ENCODE measurements around the gene HAL. TPM values are rescaled to one million over a fixed set of nuclear protein-coding genes. Genes with fewer than 3 reads are reported as not detected.

The HAL gene
- total RNA-seq, 1 experiment from 2014 or later = 1.8 TPM

DNA sequence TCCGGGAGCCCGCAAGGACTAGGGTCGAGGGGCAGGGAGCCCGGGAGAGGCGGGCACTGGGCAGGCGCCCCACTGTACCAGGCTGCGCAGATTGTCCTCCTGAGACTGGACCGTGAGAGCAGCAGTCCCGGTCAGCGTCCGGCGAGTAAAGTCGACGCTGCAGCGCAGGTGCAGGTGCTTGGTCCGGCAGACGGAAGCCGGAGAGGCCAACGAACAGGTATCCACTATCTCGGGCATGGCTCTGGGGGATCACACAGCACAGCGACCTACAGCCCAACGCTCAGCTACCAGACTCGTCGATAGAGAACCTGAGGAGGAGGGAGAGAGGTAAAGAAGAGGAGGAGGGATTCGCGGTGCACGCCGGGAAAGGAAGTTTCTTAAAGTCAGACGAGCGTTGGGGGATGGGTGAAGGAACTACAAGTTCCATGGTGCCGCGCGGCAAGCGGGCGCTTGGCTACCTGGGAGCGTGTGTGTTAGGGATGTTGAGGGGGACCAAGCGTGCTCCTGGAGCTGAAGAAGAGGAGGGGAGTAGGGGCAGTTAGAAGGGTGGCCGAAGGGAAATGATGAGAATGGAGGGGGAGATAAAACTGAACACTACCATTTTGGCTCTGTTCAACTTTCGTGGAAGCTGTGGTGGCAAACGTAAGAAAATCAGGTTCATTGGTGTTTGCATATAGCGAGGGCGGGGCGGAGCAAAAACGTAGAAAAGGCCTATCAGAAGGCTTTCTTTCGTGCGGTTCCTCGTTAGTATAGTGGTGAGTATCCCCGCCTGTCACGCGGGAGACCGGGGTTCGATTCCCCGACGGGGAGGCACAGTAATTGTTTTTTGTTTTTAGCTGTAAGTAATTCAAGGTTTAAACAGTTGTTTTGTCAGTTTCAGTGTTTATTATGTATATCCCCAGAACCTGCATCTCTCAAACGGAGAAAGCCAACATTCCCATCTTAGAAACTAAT is 39.4 kb upstream of the HAL start, which contains the start of gene LTA4H (continued):
- TF ChIP-seq ZFX (IDR thresholded peaks at IDR 0.05) (no peak), EZH2phosphoT487 (IDR thresholded peaks at IDR 0.05; ENCODE audit: borderline replicate concordance) (no peak), CEBPB (IDR thresholded peaks at IDR 0.05; ENCODE audit: low read depth) (no peak), SIN3A (IDR thresholded peaks at IDR 0.05; ENCODE audit: low read depth) (no peak; the same call in 1 of the 2 replicates), ELF1 (IDR thresholded peaks at IDR 0.05; ENCODE audit: borderline replicate concordance, low read depth) (no peak), FOSL1 (IDR thresholded peaks at IDR 0.05; ENCODE audit: low read depth) (no peak), JUND (IDR thresholded peaks at IDR 0.05) (no peak), ZNF274 (IDR thresholded peaks at IDR 0.05; ENCODE audit: low read depth, low read length) (no peak), CBX3 (IDR thresholded peaks at IDR 0.05; ENCODE audit: low read depth) (peak; percentile 85), SRF (IDR thresholded peaks at IDR 0.05; ENCODE audit: low read depth) (no peak), TCF7L2 (IDR thresholded peaks at IDR 0.05; ENCODE audit: borderline replicate concordance, extremely low read depth, insufficient read depth, insufficient read length) (no peak), POLR2AphosphoS5 (IDR thresholded peaks at IDR 0.05; ENCODE audit: low read depth, low read length) (peak; percentile 98)
- TF ChIP-seq, protein P1, sequence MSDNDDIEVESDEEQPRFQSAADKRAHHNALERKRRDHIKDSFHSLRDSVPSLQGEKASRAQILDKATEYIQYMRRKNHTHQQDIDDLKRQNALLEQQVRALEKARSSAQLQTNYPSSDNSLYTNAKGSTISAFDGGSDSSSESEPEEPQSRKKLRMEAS (IDR thresholded peaks at IDR 0.05) = peak; percentile 80

- Histone ChIP-seq H3K36me3 (ENCODE audit: control insufficient read depth in 1 of 2, insufficient read depth in 2 of 2, low read length in 2 of 2) (no peaks in the 10 kb centered on the region), H3K4me3 (replicated peaks in 1 of 2; ENCODE audit: low read depth in 1 of 2, low read length in 2 of 2) (peak overlapping the region; percentile 83 to 89), H3K9me3 (ENCODE audit: control insufficient read depth in 1 of 2, insufficient read depth in 1 of 2, low read depth in 1 of 2, low read length in 2 of 2) (no peaks in the 10 kb centered on the region), H3K27me3 (ENCODE audit: insufficient read depth, low read length) (no peaks in the 10 kb centered on the region), H3K4me1 (ENCODE audit: control insufficient read depth in 1 of 2, insufficient read depth in 2 of 2, low read length in 2 of 2) (peaks cover 0 to 12% of the 10 kb centered on the region in 2 experiments; a peak in 3 of 4 replicates), H3K9ac (ENCODE audit: low read length) (peak overlapping the region; percentile 73), H3K4me2 (ENCODE audit: low read length) (peak overlapping the region; percentile 87), H3K79me2 (ENCODE audit: insufficient read depth, low read length) (peaks cover 46% of the 10 kb centered on the region), H4K20me1 (ENCODE audit: insufficient read depth) (no peaks in the 10 kb centered on the region), H2AFZ (ENCODE audit: low read depth, low read length, poor library complexity, severe bottlenecking) (no peak overlapping the region), H3K9me2 (ENCODE audit: insufficient read depth) (no peaks in the 10 kb centered on the region), H3K27ac (ENCODE audit: low read depth, low read length) (peak overlapping the region; percentile 71)
- RAD21 ChIA-PET (ENCODE audit: low non-redundant PET in 1 of 2, low total read pairs in 2 of 2, uncharacterized antibody in 2 of 2, unreplicated experiment in 2 of 2) = no interaction called here
- peak; percentile 23 for ATAC-seq
- intact Hi-C loops (cut with micrococcal nuclease) = no loop called here
- TF ChIP-seq FOSL1 (IDR thresholded peaks at IDR 0.05; ENCODE audit: low read depth) = no peak
- TF ChIP-seq EZH2 (IDR thresholded peaks at IDR 0.05) = no peak
- no peak for TF ChIP-seq EZH2phosphoT487 (IDR thresholded peaks at IDR 0.05; ENCODE audit: borderline replicate concordance)
- TF ChIP-seq, protein P1 (IDR thresholded peaks at IDR 0.05) = no peak
- TF ChIP-seq EGR1 (IDR thresholded peaks at IDR 0.05; ENCODE audit: low read depth) = no peak
- CTCF ChIA-PET = interaction anchor here (1.7 kb wide), 1 partner anchor 180 kb away, joined by 3 read pairs; no protein-coding TSS in a partner anchor
- POLR2A ChIA-PET = interaction anchor here (1.2 to 1.6 kb wide), 2 partner anchors 11 to 13 kb away, joined by 4 to 6 read pairs; no protein-coding TSS in a partner anchor
- no peak for DNase-seq (ENCODE audit: low read depth, low spot score)
- no TSS peak for BruUV-seq (replicated peaks)
Observed at GRCh38 chr12:96034621-96035282, 38.6 kb upstream of the HAL start.
